Parathyroid adenoma (tissue), 2 donors: Measurements from ENCODE around the gene RFX6.

ENCODE experiments used
- H2AFZ ChIP-seq: fragments of 300-600 bp; sonication (generic); one replicate; pipeline ENCODE4 v1.7.0; 2017; ENCODE audit warnings: antibody characterized with exemption, mild to moderate bottlenecking
- H3K27ac ChIP-seq: fragments of 300-600 bp; sonication (generic); one replicate; pipeline ENCODE4 v1.7.0; 2017
- H3K27me3 ChIP-seq: fragments of 300-600 bp; sonication (generic); one replicate; pipeline ENCODE4 v1.7.0; 2017; ENCODE audit warnings: low read length; ENCODE audit not compliant: control insufficient read depth, insufficient read depth
- H3K36me3 ChIP-seq: fragments of 300-600 bp; sonication (generic); one replicate; pipeline ENCODE4 v1.7.0; 2017; ENCODE audit warnings: low read length; ENCODE audit not compliant: control insufficient read depth, insufficient read depth
- H3K4me1 ChIP-seq: fragments of 300-600 bp; sonication (generic); one replicate; pipeline ENCODE4 v1.7.0; 2017; ENCODE audit warnings: control low read depth
- H3K4me2 ChIP-seq: fragments of 300-600 bp; sonication (generic); one replicate; pipeline ENCODE4 v1.7.0; 2017; ENCODE audit warnings: low read length
- H3K4me3 ChIP-seq: fragments of 300-600 bp; sonication (generic); one replicate; pipeline ENCODE4 v1.7.0; 2017; ENCODE audit warnings: low read depth, low read length
- H3K79me2 ChIP-seq: fragments of 300-600 bp; sonication (generic); one replicate; pipeline ENCODE4 v1.7.0; 2017; ENCODE audit warnings: control low read depth
- H3K9ac ChIP-seq: fragments of 300-600 bp; sonication (generic); one replicate; pipeline ENCODE4 v1.7.0; 2017; ENCODE audit warnings: mild to moderate bottlenecking
- H3K9me3 ChIP-seq: fragments of 300-600 bp; sonication (generic); one replicate; pipeline ENCODE4 v1.7.0; 2017; ENCODE audit warnings: low read length; ENCODE audit not compliant: control insufficient read depth
- TF ChIP-seq, protein P1 (sequence below): fragments of 300-600 bp; sonication (generic); IDR thresholded peaks from one replicate; pipeline ENCODE4 v1.7.0; 2017; ENCODE audit warnings: antibody characterized with exemption, mild to moderate bottlenecking
- donor health status: primary hyperparathyroidism.

RFX6 gene

DNA sequence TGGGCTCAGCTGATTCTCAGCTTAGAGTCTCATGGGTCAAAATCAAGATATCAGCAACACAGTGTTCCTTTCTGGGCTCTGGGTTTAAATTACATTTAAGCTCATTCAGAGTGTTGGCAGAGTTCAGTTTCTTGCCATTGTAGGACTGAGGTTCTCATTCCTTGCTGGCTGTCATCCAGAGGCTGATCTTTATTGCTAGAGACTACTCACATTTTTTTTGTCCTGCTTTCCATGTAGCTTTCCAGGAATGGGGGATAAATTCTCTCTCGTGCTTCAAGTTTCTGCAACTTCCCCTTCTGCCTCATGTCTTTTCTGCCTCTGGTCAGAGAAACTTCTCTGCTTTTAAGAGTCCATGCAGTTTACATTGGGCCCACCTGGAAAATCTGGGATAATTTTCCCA is 86.9 kb downstream of the RFX6 start:
- no peak overlapping the region for H3K4me3 ChIP-seq
- no peak overlapping the region for H3K27ac ChIP-seq
- TF ChIP-seq, protein P1, sequence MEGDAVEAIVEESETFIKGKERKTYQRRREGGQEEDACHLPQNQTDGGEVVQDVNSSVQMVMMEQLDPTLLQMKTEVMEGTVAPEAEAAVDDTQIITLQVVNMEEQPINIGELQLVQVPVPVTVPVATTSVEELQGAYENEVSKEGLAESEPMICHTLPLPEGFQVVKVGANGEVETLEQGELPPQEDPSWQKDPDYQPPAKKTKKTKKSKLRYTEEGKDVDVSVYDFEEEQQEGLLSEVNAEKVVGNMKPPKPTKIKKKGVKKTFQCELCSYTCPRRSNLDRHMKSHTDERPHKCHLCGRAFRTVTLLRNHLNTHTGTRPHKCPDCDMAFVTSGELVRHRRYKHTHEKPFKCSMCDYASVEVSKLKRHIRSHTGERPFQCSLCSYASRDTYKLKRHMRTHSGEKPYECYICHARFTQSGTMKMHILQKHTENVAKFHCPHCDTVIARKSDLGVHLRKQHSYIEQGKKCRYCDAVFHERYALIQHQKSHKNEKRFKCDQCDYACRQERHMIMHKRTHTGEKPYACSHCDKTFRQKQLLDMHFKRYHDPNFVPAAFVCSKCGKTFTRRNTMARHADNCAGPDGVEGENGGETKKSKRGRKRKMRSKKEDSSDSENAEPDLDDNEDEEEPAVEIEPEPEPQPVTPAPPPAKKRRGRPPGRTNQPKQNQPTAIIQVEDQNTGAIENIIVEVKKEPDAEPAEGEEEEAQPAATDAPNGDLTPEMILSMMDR: no peak
- H3K9me3 ChIP-seq: no peaks in the 10 kb centered on the region
- no peak overlapping the region for H2AFZ ChIP-seq
- H3K79me2 ChIP-seq: no peaks in the 10 kb centered on the region
- no peak overlapping the region for H3K9ac ChIP-seq
- H3K36me3 ChIP-seq: no peaks in the 10 kb centered on the region
- H3K4me1 ChIP-seq: no peaks in the 10 kb centered on the region
- no peaks in the 10 kb centered on the region for H3K27me3 ChIP-seq
- no peak overlapping the region for H3K4me2 ChIP-seq

DNA sequence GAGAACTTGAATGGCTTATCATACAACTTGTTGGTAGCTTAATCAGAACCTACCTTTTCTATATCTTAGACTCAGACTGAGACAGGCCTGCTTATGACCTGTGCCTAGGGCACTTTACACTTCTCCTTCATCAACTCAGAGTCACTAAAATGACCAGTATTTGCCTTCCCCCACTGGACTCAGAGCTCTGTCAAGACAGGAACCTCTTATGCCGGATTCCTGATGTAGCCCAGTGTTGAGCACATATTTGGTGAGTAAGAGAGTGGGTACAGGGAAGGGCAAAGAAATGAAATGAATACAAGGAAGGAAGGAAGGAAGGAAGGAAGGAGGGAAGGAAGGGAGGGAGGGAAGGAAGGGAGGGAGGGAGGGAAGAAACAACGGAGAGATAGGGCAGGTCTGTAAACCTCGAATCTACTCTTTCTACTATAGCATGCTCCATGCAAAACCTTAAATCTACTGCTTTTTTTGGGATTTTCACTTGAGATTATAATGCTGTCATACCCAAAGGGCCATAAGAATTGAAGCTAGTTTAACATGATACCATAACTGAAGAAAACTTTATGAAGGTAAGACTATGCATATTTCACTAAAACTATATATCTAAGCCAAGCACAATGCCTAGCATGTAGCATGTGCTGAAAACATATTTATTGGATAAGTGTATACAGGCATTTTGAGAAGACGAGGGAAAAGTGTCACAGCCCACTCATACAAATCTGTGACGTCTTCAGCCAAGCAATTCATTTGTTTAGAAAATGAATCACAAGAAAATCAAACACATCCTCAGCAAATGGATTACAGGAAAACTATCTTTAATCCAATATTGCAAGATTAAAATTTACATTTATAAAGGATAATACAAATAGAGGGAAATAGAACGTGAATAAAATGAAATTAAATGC is 89.9 kb downstream of the RFX6 start:
- Histone ChIP-seq H3K27ac (no peak overlapping the region), H3K4me2 (no peak overlapping the region), H3K9me3 (no peaks in the 10 kb centered on the region), H3K4me1 (no peaks in the 10 kb centered on the region), H2AFZ (no peak overlapping the region), H3K27me3 (no peaks in the 10 kb centered on the region), H3K4me3 (no peak overlapping the region), H3K79me2 (no peaks in the 10 kb centered on the region), H3K9ac (no peak overlapping the region), H3K36me3 (no peaks in the 10 kb centered on the region)
- TF ChIP-seq, protein P1: no peak

DNA sequence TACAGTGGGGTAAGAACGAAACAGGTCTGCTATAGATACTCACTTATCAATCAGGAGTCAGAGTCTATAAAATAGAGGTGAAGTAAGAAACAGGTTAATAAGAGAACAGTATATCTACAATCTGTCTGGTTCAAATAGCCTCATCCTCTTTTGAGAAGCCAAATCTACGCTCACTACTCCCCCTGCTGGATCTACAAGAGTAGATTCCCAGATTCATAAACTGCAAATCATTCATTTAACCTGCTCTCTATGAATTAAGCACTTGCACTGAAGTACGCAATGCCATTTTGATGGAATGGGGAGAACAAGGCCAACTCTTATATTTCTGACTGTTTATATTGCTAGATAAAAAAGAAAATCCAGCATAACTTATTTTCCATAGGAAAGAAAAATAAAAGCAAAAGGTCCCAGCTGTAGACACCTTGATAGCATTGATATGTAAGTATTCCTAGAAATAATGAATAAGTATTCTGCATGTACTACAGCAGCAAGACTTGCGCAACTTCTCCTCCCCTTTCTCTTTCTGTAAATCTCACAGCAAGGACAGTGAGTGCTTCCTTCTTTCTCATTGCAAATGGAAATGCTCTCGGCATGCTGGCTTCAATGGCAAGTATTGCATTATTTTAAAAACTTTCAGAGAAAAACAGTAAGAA is 92.3 kb downstream of the RFX6 start:
- no peaks in the 10 kb centered on the region for H3K79me2 ChIP-seq
- H3K27ac ChIP-seq: no peak overlapping the region
- no peak overlapping the region for H3K9ac ChIP-seq
- H3K27me3 ChIP-seq: no peaks in the 10 kb centered on the region
- no peaks in the 10 kb centered on the region for H3K36me3 ChIP-seq
- H3K9me3 ChIP-seq: no peaks in the 10 kb centered on the region
- no peak overlapping the region for H3K4me2 ChIP-seq
- TF ChIP-seq, protein P1: peak; percentile 30
- no peak overlapping the region for H2AFZ ChIP-seq
- H3K4me1 ChIP-seq: no peaks in the 10 kb centered on the region
- H3K4me3 ChIP-seq: no peak overlapping the region

DNA sequence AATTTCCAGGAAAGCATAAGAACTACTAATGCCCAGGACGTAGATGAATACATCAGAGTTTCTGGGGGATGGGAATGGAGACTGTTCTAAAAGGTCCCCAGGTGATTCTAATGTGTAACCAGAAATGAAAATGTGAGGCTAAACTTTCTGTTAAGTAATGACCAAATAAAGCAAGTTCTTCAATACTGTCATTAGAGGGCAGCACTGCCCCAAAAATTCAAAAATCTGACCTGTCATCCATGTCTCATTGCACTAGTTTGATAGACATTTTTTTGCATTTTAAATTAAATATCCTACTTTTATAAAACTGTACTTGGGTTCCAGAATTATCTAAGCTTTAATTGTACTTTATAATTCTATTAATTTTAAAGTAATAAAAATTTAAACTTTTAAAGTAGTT is 94.9 kb downstream of the RFX6 start:
- H3K79me2 ChIP-seq: no peaks in the 10 kb centered on the region
- H2AFZ ChIP-seq: no peak overlapping the region
- H3K4me2 ChIP-seq: no peak overlapping the region
- H3K27ac ChIP-seq: no peak overlapping the region
- TF ChIP-seq, protein P1: no peak
- H3K9me3 ChIP-seq: no peaks in the 10 kb centered on the region
- no peaks in the 10 kb centered on the region for H3K36me3 ChIP-seq
- no peaks in the 10 kb centered on the region for H3K27me3 ChIP-seq
- H3K9ac ChIP-seq: no peak overlapping the region
- no peaks in the 10 kb centered on the region for H3K4me1 ChIP-seq
- no peak overlapping the region for H3K4me3 ChIP-seq
